Hematopoietic multipotent progenitor cell treated with erythropoietin and hydrocortisone succinate and interleukin-3 and kit ligand, for 8 days (in vitro differentiated cells): ENCODE measurements around the gene ZNF414.
A peak's percentile ranks its signal among the peaks of the same experiment; 100 is the strongest.

Experiments
- DNase-seq: peaks from one replicate; pipeline ENCODE4 v3.0.0-alpha.2; 2015

Gene ZNF414

GRCh38 chr19:8489561-8490394 lies 24.2 kb downstream of the ZNF414 start:
- no peak for DNase-seq

- DNase-seq, result no peak
These were observed 25.6 kb downstream of the ZNF414 start for GRCh38 chr19:8488365-8488764.

GRCh38 chr19:8487137-8487851 lies 26.7 kb downstream of the ZNF414 start:
- DNase-seq, result peak; percentile 33

- no peak for DNase-seq
These were observed 27.3 kb downstream of the ZNF414 start for GRCh38 chr19:8486661-8487136.

- no peak for DNase-seq
These were observed 28.2 kb downstream of the ZNF414 start for GRCh38 chr19:8485561-8486371.

- DNase-seq, result peak; percentile 63
These were observed 29.6 kb downstream of the ZNF414 start for GRCh38 chr19:8484331-8484894.

GRCh38 chr19:8483165-8483564 lies 30.8 kb downstream of the ZNF414 start:
- no peak for DNase-seq

- no peak for DNase-seq
These were observed 31.3 kb downstream of the ZNF414 start for GRCh38 chr19:8482696-8483095.

GRCh38 chr19:8481616-8482015 lies 32.4 kb downstream of the ZNF414 start:
- no peak for DNase-seq

- DNase-seq, result no peak
These were observed 32.8 kb downstream of the ZNF414 start for GRCh38 chr19:8481201-8481600.

- no peak for DNase-seq
These were observed 35.4 kb downstream of the ZNF414 start for GRCh38 chr19:8478598-8478997.

- DNase-seq, result no peak
These were observed 36.1 kb downstream of the ZNF414 start for GRCh38 chr19:8477889-8478288.

GRCh38 chr19:8476524-8476923 lies 37.4 kb downstream of the ZNF414 start:
- no peak for DNase-seq

GRCh38 chr19:8475005-8475404 lies 39.0 kb downstream of the ZNF414 start:
- DNase-seq, result no peak

GRCh38 chr19:8473648-8474476 lies 40.1 kb downstream of the ZNF414 start:
- DNase-seq, result no peak

GRCh38 chr19:8469613-8470368 lies 44.2 kb downstream of the ZNF414 start:
- no peak for DNase-seq

GRCh38 chr19:8468761-8469373 lies 45.1 kb downstream of the ZNF414 start:
- DNase-seq, result no peak

- DNase-seq, result no peak
These were observed 45.8 kb downstream of the ZNF414 start for GRCh38 chr19:8468124-8468523.

- no peak for DNase-seq
These were observed 47.9 kb downstream of the ZNF414 start for GRCh38 chr19:8466018-8466417.

- no peak for DNase-seq
These were observed 50.6 kb downstream of the ZNF414 start for GRCh38 chr19:8463365-8463764.

- DNase-seq, result no peak
These were observed 51.4 kb downstream of the ZNF414 start for GRCh38 chr19:8462571-8462970.
